HCT116 (cell line): Measurements from ENCODE around the gene ALDOA. TPM values are rescaled to one million over a fixed set of nuclear protein-coding genes. Genes with fewer than 3 reads are reported as not detected.

Experiments used
- ATAC-seq: fragments of 200-7000 bp; cut with Tn5 transposase; 2 replicates; pipeline ENCODE4 v1.9.1; 2020; ENCODE audit warnings: mild to moderate bottlenecking, moderate library complexity
- BruUV-seq: library from RNA; stranded (reverse); fragments of 400-500 nt; replicated peaks from 2 replicates; lab custom pipeline; 2021; lab: Mats Ljungman, UMichigan
- CTCF ChIA-PET: fragments of 300-600 bp; sonication (Branson Sonifier 250); formaldehyde crosslinking; loops from one replicate; lab custom pipeline; 2021; ENCODE audit warnings: antibody characterized with exemption; lab: Charles Lee
- POLR2A ChIA-PET: fragments of 300-600, 350-600 bp; sonication (Branson Sonifier 250); formaldehyde crosslinking; loops from one replicate; lab custom pipeline; 2021; ENCODE audit warnings: antibody characterized with exemption; lab: Charles Lee
- RAD21 ChIA-PET, 2 experiments: fragments of 300-600 bp; sonication (Branson Sonifier 250); formaldehyde crosslinking; loops; one replicate each; lab custom pipeline; 2023; ENCODE audit warnings: low total read pairs in 2 of 2; ENCODE audit not compliant: uncharacterized antibody in 2 of 2, unreplicated experiment in 2 of 2, low non-redundant PET in 1 of 2; lab: Charles Lee
- DNase-seq: peaks from one replicate; pipeline ENCODE4 v3.0.0-alpha.2; 2010; ENCODE audit warnings: low read depth, low spot score
- H2AFZ ChIP-seq: fragments of 200-600 bp; shearing (Covaris generic), sonication (generic); 2 replicates; pipeline ENCODE4 v1.6.1; 2017; ENCODE audit warnings: low read depth, mixed run types, mixed read lengths, antibody characterized with exemption, low read length; ENCODE audit not compliant: poor library complexity, severe bottlenecking
- H3K27ac ChIP-seq: 2 replicates; pipeline ENCODE4 v1.5.1; 2012; ENCODE audit warnings: low read depth, low read length
- H3K27me3 ChIP-seq: fragments of 200-600 bp; sonication (generic); 2 replicates; pipeline ENCODE4 v1.6.1; 2016; ENCODE audit warnings: mixed run types, low read length, mixed read lengths; ENCODE audit not compliant: insufficient read depth
- H3K36me3 ChIP-seq, 2 experiments: fragments of 200-500 bp in 1 of 2; fragments of 200-600 bp in 1 of 2; sonication (Bioruptor generic) in 1 of 2; sonication (generic) in 1 of 2; 2 replicates each; pipeline versions ENCODE4 v1.5.1 to v1.6.1; 2014 to 2016; ENCODE audit warnings: low read length in 2 of 2, inconsistent platforms in 1 of 2, mixed read lengths in 1 of 2, mixed run types in 1 of 2; ENCODE audit not compliant: insufficient read depth in 2 of 2, control insufficient read depth in 1 of 2
- H3K4me1 ChIP-seq, 2 experiments: fragments of 200-600 bp in 1 of 2; sonication (generic) in 1 of 2; 2 replicates each; pipeline versions ENCODE4 v1.5.1 to v1.6.1; 2012 to 2017; ENCODE audit warnings: low read length in 2 of 2, inconsistent platforms in 1 of 2, mild to moderate bottlenecking in 1 of 2, mixed read lengths in 1 of 2, mixed run types in 1 of 2, moderate library complexity in 1 of 2; ENCODE audit not compliant: insufficient read depth in 2 of 2, control insufficient read depth in 1 of 2
- H3K4me2 ChIP-seq: fragments of 200-600 bp; sonication (generic); 2 replicates; pipeline ENCODE4 v1.6.1; 2017; ENCODE audit warnings: mixed run types, low read length, mixed read lengths
- H3K4me3 ChIP-seq, 2 experiments: fragments of 200-600 bp in 1 of 2; sonication (generic) in 1 of 2; replicated peaks in 1 of 2; 2 replicates each; pipeline ENCODE4 v1.5.1; 2011 to 2016; ENCODE audit warnings: low read length in 2 of 2, control low read depth in 1 of 2, low read depth in 1 of 2, mild to moderate bottlenecking in 1 of 2, mixed read lengths in 1 of 2, mixed run types in 1 of 2
- H3K79me2 ChIP-seq: fragments of 200-600 bp; sonication (generic); 2 replicates; pipeline ENCODE4 v1.6.1; 2017; ENCODE audit warnings: mild to moderate bottlenecking, mixed run types, low read length, moderate library complexity, mixed read lengths; ENCODE audit not compliant: insufficient read depth
- H3K9ac ChIP-seq: fragments of 200-600 bp; sonication (generic); 2 replicates; pipeline ENCODE4 v1.6.1; 2016; ENCODE audit warnings: low read length, mixed read lengths
- H3K9me2 ChIP-seq: fragments of 200-600 bp; sonication (generic), shearing (Covaris generic); 2 replicates; pipeline ENCODE4 v1.6.1; 2017; ENCODE audit warnings: mixed run types, mild to moderate bottlenecking, moderate library complexity; ENCODE audit not compliant: insufficient read depth
- H3K9me3 ChIP-seq, 2 experiments: fragments of 200-500 bp in 1 of 2; fragments of 200-600 bp in 1 of 2; sonication (Bioruptor generic) in 1 of 2; sonication (generic) in 1 of 2; 2 replicates each; pipeline ENCODE4 v1.6.1; 2014 to 2017; ENCODE audit warnings: low read length in 2 of 2, mixed read lengths in 2 of 2, inconsistent platforms in 1 of 2, low read depth in 1 of 2, mild to moderate bottlenecking in 1 of 2, mixed run types in 1 of 2, moderate library complexity in 1 of 2; ENCODE audit not compliant: control insufficient read depth in 1 of 2, insufficient read depth in 1 of 2
- H4K20me1 ChIP-seq: fragments of 200-600 bp; sonication (generic), shearing (Covaris generic); 2 replicates; pipeline ENCODE4 v1.6.1; 2017; ENCODE audit warnings: mixed run types, mild to moderate bottlenecking, moderate library complexity; ENCODE audit not compliant: insufficient read depth
- POLR2AphosphoS5 ChIP-seq: IDR thresholded peaks from 2 replicates; pipeline ENCODE4 v1.6.1; 2011; ENCODE audit warnings: mild to moderate bottlenecking, low read depth, low read length, moderate library complexity
- RAD21 ChIP-seq: IDR thresholded peaks from 2 replicates; pipeline ENCODE4 v1.6.1; 2012; ENCODE audit warnings: low read depth, mild to moderate bottlenecking
- SP1 ChIP-seq: IDR thresholded peaks from 2 replicates; pipeline ENCODE4 v1.6.1; 2012; ENCODE audit warnings: low read depth
- YY1 ChIP-seq: IDR thresholded peaks from 2 replicates; pipeline ENCODE4 v1.6.1; 2011; ENCODE audit warnings: low read length, low read depth, moderate library complexity, mild to moderate bottlenecking; ENCODE audit not compliant: insufficient replicate concordance; ENCODE audit errors: extremely low read depth
- intact Hi-C: fragments of 100-400 bp; cut with micrococcal nuclease; formaldehyde crosslinking; loops from 2 replicates; pipeline ENCODE4 v1.10.0; 2022
- total RNA-seq: library from RNA; stranded (reverse); gene quantifications from one replicate; pipeline ENCODE4 v1.2.1, GENCODE V29; 2021; ENCODE audit not compliant: unreplicated experiment
- TF ChIP-seq, protein P1 (sequence below): IDR thresholded peaks from 2 replicates; pipeline ENCODE4 v1.6.1; 2011; ENCODE audit warnings: mild to moderate bottlenecking, low read length, moderate library complexity; ENCODE audit not compliant: insufficient replicate concordance; ENCODE audit errors: extremely low read depth

ALDOA gene
- total RNA-seq, 1 experiment from 2014 or later = 2,423 TPM

- CTCF ChIA-PET = no interaction called here
- no peak for TF ChIP-seq POLR2AphosphoS5
- no peak for TF ChIP-seq RAD21
- no peak for TF ChIP-seq YY1
- TF ChIP-seq, protein P1, sequence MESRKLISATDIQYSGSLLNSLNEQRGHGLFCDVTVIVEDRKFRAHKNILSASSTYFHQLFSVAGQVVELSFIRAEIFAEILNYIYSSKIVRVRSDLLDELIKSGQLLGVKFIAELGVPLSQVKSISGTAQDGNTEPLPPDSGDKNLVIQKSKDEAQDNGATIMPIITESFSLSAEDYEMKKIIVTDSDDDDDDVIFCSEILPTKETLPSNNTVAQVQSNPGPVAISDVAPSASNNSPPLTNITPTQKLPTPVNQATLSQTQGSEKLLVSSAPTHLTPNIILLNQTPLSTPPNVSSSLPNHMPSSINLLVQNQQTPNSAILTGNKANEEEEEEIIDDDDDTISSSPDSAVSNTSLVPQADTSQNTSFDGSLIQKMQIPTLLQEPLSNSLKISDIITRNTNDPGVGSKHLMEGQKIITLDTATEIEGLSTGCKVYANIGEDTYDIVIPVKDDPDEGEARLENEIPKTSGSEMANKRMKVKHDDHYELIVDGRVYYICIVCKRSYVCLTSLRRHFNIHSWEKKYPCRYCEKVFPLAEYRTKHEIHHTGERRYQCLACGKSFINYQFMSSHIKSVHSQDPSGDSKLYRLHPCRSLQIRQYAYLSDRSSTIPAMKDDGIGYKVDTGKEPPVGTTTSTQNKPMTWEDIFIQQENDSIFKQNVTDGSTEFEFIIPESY = no peak
- TF ChIP-seq SP1 = no peak
- TF ChIP-seq, all 23 proteins: peak for 0
- ChIA-PET RAD21 (no interaction called here), POLR2A (no interaction called here)
- no TSS peak for BruUV-seq
- Histone ChIP-seq H3K36me3 (peaks cover 36 to 56% of the 10 kb centered on the region in 2 experiments; a peak in 3 of 4 replicates), H3K9ac (no peak overlapping the region), H3K4me1 (peaks cover 0 to under 1% of the 10 kb centered on the region in 2 experiments; a peak in 1 of 4 replicates), H3K27me3 (no peaks in the 10 kb centered on the region), H3K9me3 (no peaks in the 10 kb centered on the region), H3K9me2 (no peaks in the 10 kb centered on the region), H4K20me1 (no peaks in the 10 kb centered on the region), H3K79me2 (peaks cover 28% of the 10 kb centered on the region), H3K27ac (no peak overlapping the region; the same call in 1 of the 2 replicates), H3K4me3 (no peak overlapping the region), H2AFZ (no peak overlapping the region), H3K4me2 (no peak overlapping the region)
- intact Hi-C loops = no loop called here
- no peak for ATAC-seq
- DNase-seq = no peak
Measured at GRCh38 chr16:30083216-30084055, 17.9 kb downstream of the ALDOA start.
